ENCODE results near the gene ZNRF2. TPM values are rescaled to one million over a fixed set of nuclear protein-coding genes. Genes with fewer than 3 reads are reported as not detected.
"Not testable (repeated sequence)": the region's sequence is repeated elsewhere in the genome, so short reads cannot be mapped to it uniquely, and the experiment has no call there.

Gene ZNRF2
- total RNA-seq, 1 donor from 2014 or later: 57.1 TPM

- FAIRE-seq: no peak
- no peak for DNase-seq (ENCODE audit: low spot score in 2 of 2)
Measured at GRCh38 chr7:30260246-30260768, 24.1 kb upstream of the ZNRF2 start.

GRCh38 chr7:30263090-30263710 lies 21.2 kb upstream of the ZNRF2 start:
- DNase-seq (ENCODE audit: low spot score in 2 of 2): no peak

GRCh38 chr7:30264052-30264451 lies 20.3 kb upstream of the ZNRF2 start:
- DNase-seq (ENCODE audit: low spot score in 2 of 2) (no peak), FAIRE-seq (no peak)

More at GRCh38 chr7:30263090-30263710, 21.2 kb upstream of the ZNRF2 start:
- no peak for FAIRE-seq

- not testable (repeated sequence) for FAIRE-seq; DNase-seq (ENCODE audit: low spot score in 2 of 2)
Measured at GRCh38 chr7:30265189-30265588, 19.2 kb upstream of the ZNRF2 start.

- FAIRE-seq (no peak), DNase-seq (ENCODE audit: low spot score in 2 of 2) (no peak)
Measured at GRCh38 chr7:30266686-30267085, 17.7 kb upstream of the ZNRF2 start.

GRCh38 chr7:30268586-30268985 lies 15.8 kb upstream of the ZNRF2 start:
- no peak for DNase-seq (ENCODE audit: low spot score in 2 of 2)
- no peak for FAIRE-seq

- FAIRE-seq (no peak), DNase-seq (ENCODE audit: low spot score in 2 of 2) (no peak)
Measured at GRCh38 chr7:30269490-30269889, 14.9 kb upstream of the ZNRF2 start.

GRCh38 chr7:30270921-30271320 lies 13.5 kb upstream of the ZNRF2 start:
- DNase-seq (ENCODE audit: low spot score in 2 of 2) (no peak), FAIRE-seq (no peak)

- FAIRE-seq (no peak), DNase-seq (ENCODE audit: low spot score in 2 of 2) (no peak)
Measured at GRCh38 chr7:30272126-30272525, 12.3 kb upstream of the ZNRF2 start.

GRCh38 chr7:30273552-30273951 lies 10.8 kb upstream of the ZNRF2 start:
- DNase-seq (ENCODE audit: low spot score in 2 of 2) (no peak), FAIRE-seq (no peak)

- FAIRE-seq (no peak), DNase-seq (ENCODE audit: low spot score in 2 of 2) (no peak)
Measured at GRCh38 chr7:30274641-30275040, 9.8 kb upstream of the ZNRF2 start.

GRCh38 chr7:30276203-30276900 lies 8.0 kb upstream of the ZNRF2 start:
- DNase-seq (ENCODE audit: low spot score in 2 of 2) (peak in 1 of 2 donors; percentile 38), FAIRE-seq (no peak)

- FAIRE-seq: no peak
- DNase-seq (ENCODE audit: low spot score in 2 of 2): no peak
Measured at GRCh38 chr7:30278376-30278775, 6.0 kb upstream of the ZNRF2 start.

- FAIRE-seq (no peak), DNase-seq (ENCODE audit: low spot score in 2 of 2) (no peak)
Measured at GRCh38 chr7:30278849-30279652, 5.3 kb upstream of the ZNRF2 start.

GRCh38 chr7:30279653-30279904 lies 4.8 kb upstream of the ZNRF2 start:
- FAIRE-seq: no peak
- DNase-seq (ENCODE audit: low spot score in 2 of 2): no peak

- DNase-seq (ENCODE audit: low spot score in 2 of 2) (no peak), FAIRE-seq (no peak)
Measured at GRCh38 chr7:30280631-30281030, 3.8 kb upstream of the ZNRF2 start.

GRCh38 chr7:30281263-30281662 lies 3.1 kb upstream of the ZNRF2 start:
- DNase-seq (ENCODE audit: low spot score in 2 of 2) (no peak), FAIRE-seq (no peak)

- no peak for DNase-seq (ENCODE audit: low spot score in 2 of 2)
- no peak for FAIRE-seq
Measured at GRCh38 chr7:30281791-30282190, 2.6 kb upstream of the ZNRF2 start.

- no peak for DNase-seq (ENCODE audit: low spot score in 2 of 2)
- no peak for FAIRE-seq
Measured at GRCh38 chr7:30282735-30283134, 1.7 kb upstream of the ZNRF2 start.

- FAIRE-seq: no peak
- DNase-seq (ENCODE audit: low spot score in 2 of 2): peak; percentile 11 to 43
Measured at GRCh38 chr7:30285067-30285535, 704 bp downstream of the ZNRF2 start.

- DNase-seq (ENCODE audit: low spot score in 2 of 2) (peak in 1 of 2 donors; percentile 31), FAIRE-seq (no peak)
Measured at GRCh38 chr7:30285536-30286284, 1.3 kb downstream of the ZNRF2 start.
